ENCODE results near the gene OR6B2. TPM values are rescaled to one million over a fixed set of nuclear protein-coding genes. Genes with fewer than 3 reads are reported as not detected.

The OR6B2 gene
- total RNA-seq, 4 donors from 2014 or later: not detected

GRCh38 chr2:239983004-239983778, 47.0 kb downstream of the OR6B2 start:
- WGBS, 2 donors: 59 to 65% methylated on average over 6 to 8 of the region's 9 CpGs
- Histone ChIP-seq H3K27me3 (no peaks in the 10 kb centered on the region), H3K4me1 (peaks cover 0 to 9% (median 0%) of the 10 kb centered on the region in 3 donors), H3K36me3 (peaks cover 14 to 94% (median 19%) of the 10 kb centered on the region in 3 donors), H3K9me3 (peaks cover 0 to 10% (median 0%) of the 10 kb centered on the region in 3 donors), H3K4me3 (no peak overlapping the region), H3K27ac (no peak overlapping the region)
- no peak for TF ChIP-seq POLR2A (IDR thresholded peaks at IDR 0.05)
- no peak for TF ChIP-seq CTCF (IDR thresholded peaks at IDR 0.05)
- intact Hi-C loops (cut with DNase I): no loop called here
- no peak for DNase-seq

Other genes starting within 250 kb of the OR6B2 start
- gene NDUFA10, start 5.1 kb downstream of the OR6B2 start, total RNA-seq: 100 to 1,000 TPM in 2 of 4 donors, 10 to 100 TPM in 2; 62.4 to 259 (median 104) TPM
- not detected for gene OR6B3, start 23.1 kb upstream of the OR6B2 start, total RNA-seq
- 100 to 1,000 TPM; 103 to 225 (median 195) TPM for gene COPS9, start 105.9 kb upstream of the OR6B2 start, total RNA-seq
- not detected for gene OTOS, start 110.2 kb upstream of the OR6B2 start, total RNA-seq

Measured in esophagus squamous epithelium (tissue), 5 donors.